Effector CD4-positive, alpha-beta T cell (primary cell): ENCODE data around the gene CEP83.
"Not testable (repeated sequence)": the region's sequence is repeated elsewhere in the genome, so short reads cannot be mapped to it uniquely, and the experiment has no call there.

Experiments
- DNase-seq: peaks from one replicate; pipeline ENCODE4 v3.0.0-alpha.2; 2020

The CEP83 gene

DNA sequence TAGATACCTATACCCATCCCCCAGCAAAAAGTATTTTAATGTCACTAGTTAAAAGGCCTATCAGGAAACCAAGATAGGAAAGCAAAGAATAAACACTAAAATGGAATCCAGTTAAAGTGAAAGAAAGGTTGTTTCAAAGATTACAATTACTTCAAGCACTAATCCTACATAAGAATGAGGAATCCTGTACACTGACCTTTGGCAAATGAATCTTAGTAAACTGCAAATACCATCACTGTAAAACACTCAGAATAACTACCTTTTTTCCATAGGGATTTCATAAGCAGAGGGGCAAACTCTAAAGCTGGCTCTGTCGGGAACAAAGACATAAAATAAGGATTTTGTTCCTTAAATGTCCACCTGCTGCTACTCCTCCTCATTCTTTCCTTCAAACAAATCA, 25.9 kb downstream of the CEP83 start:
- DNase-seq, result no peak

GRCh38 chr12:94430304-94430703, 29.4 kb downstream of the CEP83 start:
- DNase-seq, result no peak

GRCh38 chr12:94429633-94430032, 30.0 kb downstream of the CEP83 start:
- DNase-seq, result no peak

- no peak for DNase-seq
Measured at GRCh38 chr12:94429191-94429590, 30.5 kb downstream of the CEP83 start.

- no peak for DNase-seq
Measured at GRCh38 chr12:94427501-94428381, 31.9 kb downstream of the CEP83 start.

- no peak for DNase-seq
Measured at GRCh38 chr12:94426049-94426448, 33.6 kb downstream of the CEP83 start.

- DNase-seq, result not testable (repeated sequence)
Measured at GRCh38 chr12:94424830-94425229, 34.8 kb downstream of the CEP83 start.

- no peak for DNase-seq
Measured at GRCh38 chr12:94421868-94422740, 37.6 kb downstream of the CEP83 start.

- DNase-seq, result no peak
Measured at GRCh38 chr12:94418517-94418916, 41.1 kb downstream of the CEP83 start.

DNA sequence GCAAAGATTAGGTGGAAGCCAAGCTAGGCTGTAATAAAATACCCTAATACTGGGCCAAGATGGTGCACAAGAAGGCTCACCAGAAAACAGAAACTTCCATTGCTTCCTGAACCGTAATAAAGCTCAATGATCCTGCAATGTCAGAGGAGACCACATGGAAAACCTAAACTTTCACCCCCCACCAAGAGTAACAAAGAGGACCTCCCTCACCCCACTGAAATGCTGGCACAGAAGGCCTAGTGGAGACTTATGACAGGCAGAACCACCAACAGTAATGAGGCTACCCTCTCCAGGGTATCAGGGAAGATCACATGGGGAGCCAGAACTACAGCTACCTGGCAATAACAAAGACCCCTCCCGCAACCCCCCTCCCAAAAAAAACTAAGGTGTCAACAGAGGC, 43.1 kb downstream of the CEP83 start:
- DNase-seq, result no peak

DNA sequence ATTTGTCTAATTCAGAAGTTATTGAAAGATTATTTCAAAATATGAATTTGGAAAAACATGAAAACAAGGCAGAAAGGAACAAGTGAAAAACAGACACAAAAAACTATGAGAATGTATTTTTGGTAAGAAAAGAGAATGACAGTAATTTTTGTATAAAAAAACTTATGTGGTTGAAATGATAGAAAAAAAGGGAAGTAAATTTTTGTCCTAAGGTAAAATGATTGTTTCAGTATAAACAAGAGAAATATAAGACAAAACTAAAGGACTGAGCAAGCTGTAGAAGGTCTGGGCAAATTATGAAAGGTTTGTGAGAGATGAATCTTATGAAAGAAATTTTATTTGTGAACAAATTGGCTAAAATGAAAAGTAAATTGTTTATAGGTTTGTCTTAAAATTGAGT, 44.6 kb downstream of the CEP83 start:
- no peak for DNase-seq

DNA sequence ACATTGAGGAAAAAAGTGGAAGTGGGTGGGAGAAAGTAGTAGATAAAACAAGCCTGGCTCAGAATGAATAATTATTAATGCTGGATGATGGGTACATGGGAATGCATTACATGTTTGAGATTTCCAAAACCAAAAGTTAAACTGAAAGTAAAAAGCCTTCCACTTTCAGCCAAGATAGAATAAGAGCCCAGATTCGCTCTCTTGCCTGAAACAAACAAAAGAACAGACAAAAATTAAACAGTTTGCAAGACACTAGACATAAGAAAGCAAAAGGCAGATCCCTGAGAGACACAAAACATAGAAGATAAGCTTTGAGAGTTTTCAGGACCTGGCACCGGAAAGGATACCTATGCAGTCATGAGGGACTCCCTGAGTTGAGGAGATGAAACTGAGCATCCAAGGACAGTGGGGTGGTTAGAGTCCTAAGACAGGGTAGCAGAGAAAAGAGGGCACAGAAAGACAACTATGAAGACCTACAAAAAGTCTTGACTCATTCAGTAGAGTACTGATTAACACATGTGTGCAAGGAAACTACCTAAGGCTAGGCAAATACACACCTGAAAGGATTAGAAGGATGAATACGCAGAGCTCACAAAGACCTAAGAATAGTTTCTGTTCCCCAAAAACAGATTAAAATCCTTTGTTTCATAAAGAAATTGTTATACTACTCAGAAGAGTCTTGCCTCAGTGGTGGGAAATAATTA, 54.1 kb downstream of the CEP83 start:
- no peak for DNase-seq

DNA sequence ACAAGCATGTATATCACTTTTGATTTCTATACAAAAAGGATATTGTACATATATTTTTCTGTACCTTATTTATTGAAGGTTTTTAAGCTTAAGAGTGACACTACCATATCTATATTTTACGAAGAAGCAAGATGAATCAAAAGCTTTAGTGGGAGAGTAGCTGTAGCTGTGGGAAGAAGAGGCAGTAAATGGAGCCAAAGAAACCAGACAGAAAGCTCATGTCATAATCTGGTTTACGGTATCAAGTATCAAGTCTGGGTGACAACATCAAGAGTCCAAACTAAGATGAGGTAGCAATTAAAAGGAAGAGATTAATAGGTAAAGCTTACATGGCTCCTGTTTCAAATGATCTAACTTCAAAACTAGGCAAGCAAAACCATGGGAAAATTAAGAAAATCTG, 54.8 kb downstream of the CEP83 start:
- DNase-seq, result no peak

DNA sequence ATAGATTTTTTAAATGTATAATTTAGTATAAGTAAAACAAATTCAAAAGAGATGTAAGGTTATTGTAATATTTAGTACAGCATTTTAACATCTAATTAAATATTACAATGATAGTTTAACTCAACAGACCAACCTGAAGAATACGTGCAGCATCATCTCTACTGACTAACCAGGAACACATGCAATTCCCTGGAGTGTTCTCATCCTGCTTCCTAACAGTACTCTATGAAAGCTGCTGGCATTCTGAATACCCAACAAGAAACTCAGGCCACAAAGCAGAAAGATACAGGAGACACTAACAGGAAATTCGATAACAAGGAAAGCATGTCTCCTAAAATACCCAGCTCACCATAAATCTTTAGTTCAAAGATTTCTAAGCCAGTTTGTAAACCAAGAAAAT, 58.3 kb downstream of the CEP83 start:
- DNase-seq, result no peak

DNA sequence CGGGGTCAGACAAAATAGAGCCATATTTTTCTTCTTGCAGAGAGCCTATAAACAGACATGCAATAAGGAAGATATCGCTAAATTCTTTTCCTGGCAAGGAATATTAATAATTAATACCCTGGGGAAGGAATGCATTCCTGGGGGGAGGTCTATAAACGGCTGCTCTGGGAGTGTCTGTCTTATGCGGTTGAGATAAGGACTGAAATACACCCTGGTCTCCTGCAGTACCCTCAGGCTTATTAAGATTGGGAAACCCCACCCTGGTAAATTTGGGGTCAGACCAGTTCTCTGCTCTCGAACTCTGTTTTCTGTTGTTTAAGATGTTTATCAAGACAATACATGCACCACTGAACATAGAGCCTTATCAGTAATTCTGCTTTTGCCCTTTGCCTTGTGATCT, 61.0 kb downstream of the CEP83 start:
- not testable (repeated sequence) for DNase-seq

- DNase-seq, result no peak
Measured at GRCh38 chr12:94397401-94397800, 62.3 kb downstream of the CEP83 start.

GRCh38 chr12:94396014-94396413, 63.7 kb downstream of the CEP83 start:
- not testable (repeated sequence) for DNase-seq

DNA sequence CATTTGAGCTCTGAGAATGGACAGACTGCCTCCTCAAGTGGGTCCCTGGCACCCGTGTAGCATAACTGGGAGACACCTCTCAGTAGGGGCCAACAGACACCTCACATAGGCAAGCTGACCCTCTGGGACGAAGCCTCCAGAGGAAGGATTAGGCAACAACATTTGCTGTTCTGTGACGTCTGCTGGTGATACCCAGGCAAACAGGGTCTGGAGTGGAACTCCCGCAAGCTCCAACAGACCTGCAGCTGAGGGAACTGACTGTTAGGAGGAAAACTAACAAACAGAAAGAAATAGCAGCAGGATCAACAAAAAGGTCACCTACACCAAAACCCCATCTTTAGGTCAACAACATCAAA, 69.6 kb downstream of the CEP83 start:
- DNase-seq, result no peak

- not testable (repeated sequence) for DNase-seq
Measured at GRCh38 chr12:94389482-94390129, 70.1 kb downstream of the CEP83 start.

GRCh38 chr12:94386422-94386821, 73.2 kb downstream of the CEP83 start:
- no peak for DNase-seq

DNA sequence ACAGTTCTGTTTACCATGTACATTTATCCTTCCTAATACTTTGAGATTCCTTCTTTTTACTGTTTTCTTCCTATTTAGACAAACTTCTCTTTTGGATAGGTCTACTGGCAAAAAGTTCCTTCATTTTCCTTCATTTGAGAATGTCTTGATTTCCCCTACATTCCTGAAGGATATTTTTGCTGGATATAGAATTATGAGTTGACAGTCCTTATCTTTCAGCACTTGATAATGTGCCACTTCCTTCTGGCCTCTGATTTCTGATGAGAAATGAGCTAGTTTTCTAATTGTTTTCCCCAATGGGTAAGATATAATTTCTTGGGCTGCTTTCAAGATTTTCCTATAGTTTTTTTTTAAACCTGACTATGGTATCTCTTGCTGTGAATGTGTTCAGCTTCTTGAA, 75.6 kb downstream of the CEP83 start:
- DNase-seq, result no peak

GRCh38 chr12:94380507-94380906, 79.2 kb downstream of the CEP83 start:
- no peak for DNase-seq
